Measurements from ENCODE around the gene CAMK2D. TPM values are rescaled to one million over a fixed set of nuclear protein-coding genes. Genes with fewer than 3 reads are reported as not detected.
A peak's percentile ranks its signal among the peaks of the same experiment; 100 is the strongest.

Gene CAMK2D
- total RNA-seq, 2 donors from 2014 or later, result 85.0 to 92.9 TPM

GRCh38 chr4:113657586-113658233 is 103.8 kb downstream of the CAMK2D start:
- ATAC-seq (replicated peaks in 1 of 2), result peak; percentile 52 to 54

GRCh38 chr4:113653871-113654270 is 107.7 kb downstream of the CAMK2D start:
- H3K36me3 Mint-ChIP-seq (ENCODE audit: insufficient read depth in 2 of 2), result peaks cover 2 to 21% of the 10 kb centered on the region in 2 donors
- no peak overlapping the region for H3K27ac Mint-ChIP-seq
- ATAC-seq (replicated peaks in 1 of 2) (no peak), DNase-seq (no peak)
- H3K4me3 Mint-ChIP-seq, result no peak overlapping the region
- peaks cover 0 to 6% of the 10 kb centered on the region in 2 donors for H3K9me3 Mint-ChIP-seq
- H3K27me3 Mint-ChIP-seq (ENCODE audit: low read depth), result no peaks in the 10 kb centered on the region
- peaks cover 54% of the 10 kb centered on the region for H3K4me1 Mint-ChIP-seq (ENCODE audit: low read depth)

More at GRCh38 chr4:113657586-113658233, 103.8 kb downstream of the CAMK2D start:
- Mint-ChIP-seq H3K36me3 (ENCODE audit: insufficient read depth in 2 of 2) (peaks cover 2 to 22% of the 10 kb centered on the region in 2 donors), H3K27me3 (ENCODE audit: low read depth) (no peaks in the 10 kb centered on the region), H3K4me3 (peak overlapping the region in 1 of 2 donors; percentile 20), H3K4me1 (ENCODE audit: low read depth) (peaks cover 48% of the 10 kb centered on the region), H3K27ac (peak overlapping the region; percentile 90), H3K9me3 (peaks cover 0 to 6% of the 10 kb centered on the region in 2 donors)
- DNase-seq, result no peak

GRCh38 chr4:113646442-113646822 is 115.1 kb downstream of the CAMK2D start:
- ATAC-seq (replicated peaks in 1 of 2) (no peak), DNase-seq (no peak)
- Mint-ChIP-seq H3K4me3 (no peak overlapping the region), H3K9me3 (no peaks in the 10 kb centered on the region), H3K27me3 (ENCODE audit: low read depth) (no peaks in the 10 kb centered on the region), H3K27ac (no peak overlapping the region), H3K36me3 (ENCODE audit: insufficient read depth in 2 of 2) (peaks cover 6 to 16% of the 10 kb centered on the region in 2 donors), H3K4me1 (ENCODE audit: low read depth) (peaks cover 59% of the 10 kb centered on the region)

GRCh38 chr4:113645771-113646441 is 115.6 kb downstream of the CAMK2D start:
- H3K4me1 Mint-ChIP-seq (ENCODE audit: low read depth), result peaks cover 61% of the 10 kb centered on the region
- H3K36me3 Mint-ChIP-seq (ENCODE audit: insufficient read depth in 2 of 2), result peaks cover 6 to 15% of the 10 kb centered on the region in 2 donors
- H3K4me3 Mint-ChIP-seq, result no peak overlapping the region
- ATAC-seq (replicated peaks in 1 of 2) (no peak), DNase-seq (no peak)
- H3K9me3 Mint-ChIP-seq, result no peaks in the 10 kb centered on the region
- no peak overlapping the region for H3K27ac Mint-ChIP-seq
- no peaks in the 10 kb centered on the region for H3K27me3 Mint-ChIP-seq (ENCODE audit: low read depth)

GRCh38 chr4:113645288-113645687 is 116.2 kb downstream of the CAMK2D start:
- Mint-ChIP-seq H3K4me3 (no peak overlapping the region), H3K27me3 (ENCODE audit: low read depth) (no peaks in the 10 kb centered on the region), H3K9me3 (no peaks in the 10 kb centered on the region), H3K36me3 (ENCODE audit: insufficient read depth in 2 of 2) (peaks cover 6 to 14% of the 10 kb centered on the region in 2 donors), H3K27ac (no peak overlapping the region), H3K4me1 (ENCODE audit: low read depth) (peaks cover 67% of the 10 kb centered on the region)
- ATAC-seq (replicated peaks in 1 of 2), result peak in 1 of 2 donors; percentile 30
- DNase-seq, result no peak

- Mint-ChIP-seq H3K27ac (no peak overlapping the region), H3K36me3 (ENCODE audit: insufficient read depth in 2 of 2) (peaks cover 6 to 12% of the 10 kb centered on the region in 2 donors), H3K27me3 (ENCODE audit: low read depth) (no peaks in the 10 kb centered on the region), H3K4me1 (ENCODE audit: low read depth) (peaks cover 71% of the 10 kb centered on the region), H3K4me3 (no peak overlapping the region), H3K9me3 (no peaks in the 10 kb centered on the region)
- DNase-seq, result no peak
- ATAC-seq (replicated peaks in 1 of 2), result peak in 1 of 2 donors; percentile 39
These were observed 117.1 kb downstream of the CAMK2D start for GRCh38 chr4:113644398-113644797.

GRCh38 chr4:113643505-113643904 is 118.0 kb downstream of the CAMK2D start:
- Mint-ChIP-seq H3K4me1 (ENCODE audit: low read depth) (peaks cover 71% of the 10 kb centered on the region), H3K4me3 (no peak overlapping the region), H3K27me3 (ENCODE audit: low read depth) (no peaks in the 10 kb centered on the region), H3K27ac (no peak overlapping the region), H3K36me3 (ENCODE audit: insufficient read depth in 2 of 2) (peaks cover 6 to 10% of the 10 kb centered on the region in 2 donors), H3K9me3 (no peaks in the 10 kb centered on the region)
- ATAC-seq (replicated peaks in 1 of 2) (no peak), DNase-seq (no peak)

- Mint-ChIP-seq H3K9me3 (no peaks in the 10 kb centered on the region), H3K27me3 (ENCODE audit: low read depth) (no peaks in the 10 kb centered on the region), H3K4me1 (ENCODE audit: low read depth) (peaks cover 80% of the 10 kb centered on the region), H3K27ac (no peak overlapping the region), H3K36me3 (ENCODE audit: insufficient read depth in 2 of 2) (peaks cover 5 to 10% of the 10 kb centered on the region in 2 donors), H3K4me3 (no peak overlapping the region)
- no peak for ATAC-seq (replicated peaks in 1 of 2)
- no peak for DNase-seq
These were observed 120.5 kb downstream of the CAMK2D start for GRCh38 chr4:113641025-113641431.

- H3K9me3 Mint-ChIP-seq, result no peaks in the 10 kb centered on the region
- H3K36me3 Mint-ChIP-seq (ENCODE audit: insufficient read depth in 2 of 2), result peaks cover 2 to 7% of the 10 kb centered on the region in 2 donors
- DNase-seq (no peak), ATAC-seq (replicated peaks in 1 of 2) (no peak)
- H3K4me3 Mint-ChIP-seq, result peak overlapping the region in 1 of 2 donors; percentile 8
- no peak overlapping the region for H3K27ac Mint-ChIP-seq
- peaks cover 66% of the 10 kb centered on the region for H3K4me1 Mint-ChIP-seq (ENCODE audit: low read depth)
- no peaks in the 10 kb centered on the region for H3K27me3 Mint-ChIP-seq (ENCODE audit: low read depth)
These were observed 122.2 kb downstream of the CAMK2D start for GRCh38 chr4:113639326-113639725.

- ATAC-seq (replicated peaks in 1 of 2), result no peak
- no peak for DNase-seq
- H3K36me3 Mint-ChIP-seq (ENCODE audit: insufficient read depth in 2 of 2), result peaks cover 2 to 4% of the 10 kb centered on the region in 2 donors
- H3K4me3 Mint-ChIP-seq, result no peak overlapping the region
- H3K27me3 Mint-ChIP-seq (ENCODE audit: low read depth), result no peaks in the 10 kb centered on the region
- H3K27ac Mint-ChIP-seq, result no peak overlapping the region
- peaks cover 59% of the 10 kb centered on the region for H3K4me1 Mint-ChIP-seq (ENCODE audit: low read depth)
- H3K9me3 Mint-ChIP-seq, result no peaks in the 10 kb centered on the region
These were observed 123.0 kb downstream of the CAMK2D start for GRCh38 chr4:113638562-113638832.

GRCh38 chr4:113637823-113638561 is 123.5 kb downstream of the CAMK2D start:
- Mint-ChIP-seq H3K36me3 (ENCODE audit: insufficient read depth in 2 of 2) (peaks cover 2 to 4% of the 10 kb centered on the region in 2 donors), H3K9me3 (no peaks in the 10 kb centered on the region), H3K4me3 (peak overlapping the region; percentile 23 to 41), H3K27ac (peak overlapping the region; percentile 1), H3K27me3 (ENCODE audit: low read depth) (no peaks in the 10 kb centered on the region), H3K4me1 (ENCODE audit: low read depth) (peaks cover 55% of the 10 kb centered on the region)
- DNase-seq (no peak), ATAC-seq (replicated peaks in 1 of 2) (no peak)

- Mint-ChIP-seq H3K36me3 (ENCODE audit: insufficient read depth in 2 of 2) (peaks cover 2 to 4% of the 10 kb centered on the region in 2 donors), H3K27me3 (ENCODE audit: low read depth) (no peaks in the 10 kb centered on the region), H3K4me3 (no peak overlapping the region), H3K27ac (no peak overlapping the region), H3K4me1 (ENCODE audit: low read depth) (peaks cover 50% of the 10 kb centered on the region), H3K9me3 (no peaks in the 10 kb centered on the region)
- no peak for ATAC-seq (replicated peaks in 1 of 2)
- no peak for DNase-seq
These were observed 124.2 kb downstream of the CAMK2D start for GRCh38 chr4:113637363-113637762.

- H3K27ac Mint-ChIP-seq, result peak overlapping the region; percentile 58
- DNase-seq, result peak in 1 of 2 donors; percentile 14
- peaks cover 50% of the 10 kb centered on the region for H3K4me1 Mint-ChIP-seq (ENCODE audit: low read depth)
- peaks cover 2 to 4% of the 10 kb centered on the region in 2 donors for H3K36me3 Mint-ChIP-seq (ENCODE audit: insufficient read depth in 2 of 2)
- peak; percentile 82 to 83 for ATAC-seq (replicated peaks in 1 of 2)
- H3K4me3 Mint-ChIP-seq, result peak overlapping the region; percentile 46 to 54
- no peaks in the 10 kb centered on the region for H3K9me3 Mint-ChIP-seq
- H3K27me3 Mint-ChIP-seq (ENCODE audit: low read depth), result no peaks in the 10 kb centered on the region
These were observed 124.7 kb downstream of the CAMK2D start for GRCh38 chr4:113636877-113637276.
